NCI-H1048 (cell line): Measurements from ENCODE around the gene TMTC1.

Experiments used
- DNase-seq: peaks from one replicate; lab custom pipeline; 2025; lab: John Stamatoyannopoulos, UW

TMTC1 gene

DNA sequence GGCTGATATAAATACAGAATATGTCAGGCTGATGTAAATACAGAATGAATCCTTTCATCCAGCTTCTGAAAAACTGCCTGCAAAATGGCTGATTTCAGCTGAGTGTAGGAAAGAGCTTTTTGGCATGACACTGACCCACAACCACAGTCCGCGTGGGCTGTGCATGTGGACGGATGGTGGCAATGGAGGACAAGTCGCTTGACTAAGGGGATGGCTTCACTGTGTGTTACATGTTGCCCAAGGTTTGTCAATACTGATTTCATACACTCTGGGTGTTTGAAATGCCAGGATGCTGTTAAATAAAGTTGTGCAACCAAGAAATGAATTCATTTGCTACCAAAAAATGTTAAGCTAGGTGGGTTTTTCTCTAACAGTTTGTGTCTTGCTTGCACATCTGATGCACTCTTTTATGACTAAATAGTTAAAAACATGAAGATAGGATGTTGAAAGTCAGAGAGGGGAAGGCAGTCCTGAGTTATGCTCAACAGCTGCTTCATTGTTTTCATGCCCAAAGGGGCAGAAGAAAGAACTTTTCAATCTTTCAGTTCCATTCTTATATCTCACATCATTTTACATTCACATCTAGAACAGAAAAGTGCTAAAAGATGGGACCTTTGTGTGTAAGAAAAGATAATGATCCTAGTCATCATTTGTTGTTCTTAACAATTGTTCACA is 249.8 kb downstream of the TMTC1 start:
- DNase-seq: no peak

DNA sequence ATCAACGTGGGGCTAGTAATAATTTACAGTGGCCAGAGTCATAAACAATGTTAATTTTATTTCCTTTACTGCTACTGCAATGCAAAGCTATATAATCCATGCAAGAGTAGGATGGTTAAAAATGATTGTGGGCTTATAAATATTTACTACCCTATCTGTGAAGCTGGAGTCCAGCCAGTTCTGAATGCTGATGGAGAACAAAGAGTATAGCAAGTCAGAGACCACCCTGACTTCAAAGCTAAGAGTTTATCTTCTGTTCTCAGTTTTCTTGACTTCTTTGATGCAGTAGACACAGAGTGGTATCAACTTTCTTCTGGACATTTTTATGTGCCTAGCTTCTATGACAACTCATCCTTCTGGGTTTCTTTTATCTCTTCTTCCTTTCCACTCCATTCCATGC is 252.3 kb downstream of the TMTC1 start:
- DNase-seq: no peak

- DNase-seq: no peak
These were observed 253.3 kb downstream of the TMTC1 start for GRCh38 chr12:29530436-29530835.

GRCh38 chr12:29528161-29528560 is 255.6 kb downstream of the TMTC1 start:
- DNase-seq: no peak

DNA sequence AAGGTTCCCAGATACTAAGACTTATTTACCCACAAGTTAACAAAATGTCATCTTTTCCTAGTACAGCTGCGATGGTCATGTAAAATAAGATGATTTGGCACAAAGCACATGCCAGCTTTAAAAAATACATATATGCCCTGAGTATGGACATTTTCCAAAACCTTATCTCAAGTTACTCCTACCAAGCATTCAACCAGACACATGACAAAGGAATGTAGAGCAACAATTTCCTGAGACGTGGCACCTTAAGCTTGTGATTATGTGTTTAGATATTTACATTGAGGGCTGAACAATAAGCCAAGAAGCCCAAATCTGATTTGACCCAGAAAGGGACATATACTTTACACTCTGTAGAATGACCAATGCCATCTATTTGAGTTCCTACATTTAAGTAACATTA is 261.8 kb downstream of the TMTC1 start:
- no peak for DNase-seq

DNA sequence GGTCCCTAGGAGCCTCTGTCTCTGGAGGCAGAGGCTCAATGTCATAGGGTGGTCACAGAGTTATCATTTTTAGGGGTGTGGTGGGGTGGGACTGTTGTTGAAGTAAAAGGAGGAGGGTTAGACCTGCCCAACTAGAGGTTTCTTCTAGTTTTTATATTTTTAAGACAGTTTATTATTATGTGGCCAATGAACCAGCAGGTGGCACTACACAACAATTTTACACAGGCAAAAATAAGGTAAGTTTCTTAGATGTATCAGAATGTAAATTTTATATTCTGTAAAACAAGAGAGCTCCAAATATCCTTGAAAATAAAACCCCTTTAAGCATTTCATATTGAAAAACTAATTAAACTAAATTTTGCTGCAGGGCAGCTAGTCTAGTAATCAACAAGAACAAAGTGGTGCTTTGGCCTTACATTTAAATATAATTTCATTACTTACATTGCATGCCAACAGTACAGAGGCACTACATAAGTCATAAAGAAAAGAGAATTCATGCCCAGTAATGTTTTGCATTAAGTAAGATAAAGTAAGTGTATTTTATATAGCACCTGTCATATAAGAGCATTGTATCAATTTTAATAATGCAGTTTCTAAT is 264.1 kb downstream of the TMTC1 start:
- no peak for DNase-seq

DNA sequence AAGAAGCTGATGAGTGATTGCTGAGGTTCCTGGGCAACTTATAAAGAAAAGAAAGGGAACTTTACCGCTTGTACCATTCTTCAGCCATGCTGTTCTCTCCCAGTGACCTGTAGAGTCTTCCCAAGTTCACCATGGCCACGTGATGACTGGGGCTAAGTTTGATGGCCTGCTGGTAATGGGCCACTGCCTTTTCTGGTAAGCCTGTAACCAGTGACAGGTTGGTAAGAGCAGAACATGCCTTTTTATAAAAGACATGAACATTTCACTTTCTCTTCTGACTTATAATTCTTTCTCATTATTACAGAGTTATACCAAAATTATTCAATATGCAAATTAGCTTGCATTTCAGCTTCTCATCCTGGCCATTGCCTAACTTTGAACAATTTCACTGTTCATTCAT is 265.3 kb downstream of the TMTC1 start:
- DNase-seq: no peak

DNA sequence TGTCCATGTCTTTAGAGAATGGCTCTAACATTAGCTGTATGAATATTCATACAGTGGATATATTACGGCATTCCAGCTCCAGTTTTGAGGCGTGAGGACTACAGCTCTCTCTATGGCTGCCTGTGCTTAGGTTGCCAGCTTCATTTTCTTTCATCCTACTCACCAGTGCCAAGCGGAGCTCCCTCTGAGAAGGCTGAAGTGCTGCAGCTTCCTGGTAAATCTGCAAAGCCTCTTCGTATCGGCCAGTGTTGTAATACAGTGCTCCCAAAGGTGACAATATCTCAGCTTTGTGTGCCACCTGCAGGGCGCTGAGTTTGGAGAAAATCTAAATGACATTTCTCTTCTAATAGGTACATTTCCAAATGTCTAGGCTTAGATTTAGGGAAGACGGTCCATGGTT is 266.5 kb downstream of the TMTC1 start:
- DNase-seq: no peak

DNA sequence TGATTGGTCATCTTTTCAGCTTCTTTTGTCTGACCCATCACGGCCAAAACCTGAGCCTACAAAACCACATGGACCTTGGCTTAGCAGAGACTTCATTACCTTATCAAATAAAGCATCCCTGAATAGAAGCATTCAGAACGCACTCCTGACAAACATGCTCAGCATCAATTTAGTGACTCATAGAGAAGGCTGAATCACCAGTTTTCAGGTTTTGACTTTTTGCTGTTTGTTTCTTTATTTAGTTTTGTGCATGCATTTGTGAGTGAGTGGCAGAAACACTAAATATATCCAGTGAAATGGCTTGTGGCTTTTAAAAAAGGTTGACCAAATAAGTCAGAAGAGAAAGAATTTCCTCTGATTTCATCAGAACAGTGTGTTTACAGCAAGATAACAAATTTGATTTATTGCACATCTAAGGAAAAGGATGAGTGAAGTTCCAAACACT is 267.3 kb downstream of the TMTC1 start:
- DNase-seq: no peak

DNA sequence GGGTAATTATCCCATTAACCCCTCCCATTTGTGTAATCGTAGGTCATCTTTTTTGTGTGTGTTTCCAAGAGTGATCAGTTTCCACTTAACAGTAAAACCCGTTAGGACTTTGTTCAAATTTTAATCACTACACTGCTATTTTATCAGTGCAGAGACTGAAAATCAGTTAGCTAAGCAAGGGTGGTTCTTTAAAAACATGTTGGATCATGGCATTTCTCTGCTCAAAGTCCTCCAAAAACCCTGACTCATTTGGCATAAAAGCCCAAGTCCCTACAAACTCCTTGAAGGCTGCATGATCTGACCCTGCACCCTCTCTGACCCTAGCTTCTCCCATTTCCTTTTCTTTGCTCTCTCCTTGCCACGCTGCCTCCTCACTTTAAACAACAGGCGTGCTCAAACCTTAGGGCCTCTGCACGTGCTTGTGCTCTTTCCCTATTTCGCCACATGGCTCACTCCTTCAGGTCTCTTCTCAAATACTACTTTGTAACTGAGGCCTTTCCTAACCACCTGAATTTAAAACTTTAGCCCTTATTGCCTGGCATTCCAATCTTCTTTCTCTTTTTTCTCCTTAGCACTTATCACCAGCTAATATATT is 273.1 kb downstream of the TMTC1 start:
- DNase-seq: no peak

- no peak for DNase-seq
These were observed 274.2 kb downstream of the TMTC1 start for GRCh38 chr12:29509503-29509902.

DNA sequence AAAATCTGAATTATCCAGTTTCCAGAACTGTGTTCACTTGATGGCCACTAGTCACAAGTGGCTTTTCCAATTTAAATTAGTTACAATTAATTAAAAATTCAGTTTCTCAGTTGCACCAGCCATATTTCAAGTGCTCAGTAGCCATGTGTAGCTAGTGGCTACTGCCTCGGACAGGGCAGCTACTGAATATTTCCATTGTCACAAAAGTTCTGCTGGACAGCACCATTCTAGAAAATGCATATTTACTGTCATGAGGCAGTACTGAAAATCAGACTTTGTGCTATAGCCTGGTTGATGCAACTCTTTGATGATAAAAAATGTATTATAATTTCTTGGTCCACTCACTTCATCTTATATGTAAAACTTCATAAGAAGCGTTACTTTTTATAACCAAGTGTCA is 274.8 kb downstream of the TMTC1 start:
- no peak for DNase-seq

- no peak for DNase-seq
These were observed 278.6 kb downstream of the TMTC1 start for GRCh38 chr12:29505122-29505521.

DNA sequence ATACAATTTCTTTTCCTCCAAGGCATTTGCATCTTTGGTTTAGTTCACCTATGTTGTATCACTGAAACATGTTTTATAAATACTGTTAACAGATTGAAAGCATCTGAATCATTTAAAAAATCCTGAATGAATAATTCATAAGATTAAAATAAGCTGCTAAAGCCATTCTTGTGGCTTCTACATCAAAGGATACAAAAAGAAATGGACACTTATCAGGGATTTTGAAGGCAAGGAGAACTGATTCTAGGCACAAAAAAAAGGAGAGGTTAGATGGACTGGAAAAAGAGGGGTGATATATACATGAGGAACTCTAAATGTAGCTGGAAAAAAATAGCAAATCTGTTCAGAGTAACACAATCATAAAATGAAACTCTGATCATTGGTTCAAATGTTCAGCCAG is 280.5 kb downstream of the TMTC1 start:
- DNase-seq: no peak

DNA sequence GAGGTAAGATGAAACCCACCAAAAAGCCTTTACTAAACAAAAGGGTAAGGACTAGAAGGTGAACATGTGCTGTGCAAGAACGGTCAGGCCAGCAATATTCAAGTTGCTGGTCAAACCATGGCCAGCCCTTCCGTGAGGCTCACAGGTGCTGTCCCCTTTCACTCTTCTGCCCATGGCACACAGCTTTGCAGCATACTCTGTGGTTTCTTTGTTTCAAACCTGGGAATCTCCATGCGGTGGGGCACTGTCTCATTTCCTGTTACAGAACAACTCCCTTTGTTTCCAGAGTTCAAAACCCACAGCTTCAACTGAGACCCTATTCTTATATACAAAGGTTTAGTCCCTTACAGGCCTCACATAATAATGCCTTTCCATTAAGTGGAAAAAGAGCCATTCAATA is 284.5 kb downstream of the TMTC1 start:
- DNase-seq: no peak

DNA sequence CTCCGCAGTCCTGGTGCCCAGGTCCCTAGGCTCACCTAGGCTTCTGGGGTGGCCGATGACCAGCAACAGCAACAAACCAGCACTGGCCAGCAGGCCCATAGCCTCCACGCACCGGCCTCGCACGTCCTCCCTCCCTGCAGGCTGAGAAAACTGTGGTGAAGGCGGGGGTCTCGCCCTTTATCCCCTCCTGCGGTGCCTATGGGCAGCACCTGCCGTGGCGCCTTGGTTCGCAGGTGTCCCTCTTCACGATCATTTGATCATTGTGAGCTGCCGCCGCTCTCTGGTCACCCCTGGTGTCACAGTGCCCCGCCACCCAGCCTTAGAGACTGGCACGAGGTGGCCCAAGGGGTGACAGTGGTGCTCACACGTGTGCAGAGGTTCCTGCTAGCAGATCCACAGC is 286.2 kb downstream of the TMTC1 start, which contains the start of gene OVCH1:
OVCH1 (minus strand) TSS at position 99 of the 400 bp plus-strand sequence; CDS start at position 99, 0 bp downstream.
- no peak for DNase-seq

GRCh38 chr12:29492891-29493290 is 290.9 kb downstream of the TMTC1 start:
- DNase-seq: no peak

DNA sequence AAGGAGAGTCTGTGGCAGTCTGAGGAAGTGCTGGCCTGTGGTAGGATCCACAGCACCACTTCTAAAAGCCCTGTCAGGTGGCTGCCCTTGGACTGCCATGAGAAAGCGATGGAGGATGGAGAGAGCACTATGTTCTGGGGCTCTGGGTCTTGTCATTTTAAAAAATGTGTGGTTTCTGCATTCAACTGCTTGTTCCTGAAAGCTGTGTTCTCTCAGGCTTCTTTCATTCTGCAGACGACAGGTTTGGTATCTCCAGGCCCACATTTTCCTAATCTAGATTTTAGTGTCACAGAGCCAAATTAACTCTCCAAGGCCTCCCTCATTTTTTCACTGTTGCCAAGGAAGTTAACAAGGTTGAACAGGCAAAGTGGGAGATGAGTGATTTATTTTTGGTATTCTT is 296.8 kb downstream of the TMTC1 start:
- no peak for DNase-seq

- DNase-seq: no peak
These were observed 320.5 kb downstream of the TMTC1 start for GRCh38 chr12:29463198-29463597.

DNA sequence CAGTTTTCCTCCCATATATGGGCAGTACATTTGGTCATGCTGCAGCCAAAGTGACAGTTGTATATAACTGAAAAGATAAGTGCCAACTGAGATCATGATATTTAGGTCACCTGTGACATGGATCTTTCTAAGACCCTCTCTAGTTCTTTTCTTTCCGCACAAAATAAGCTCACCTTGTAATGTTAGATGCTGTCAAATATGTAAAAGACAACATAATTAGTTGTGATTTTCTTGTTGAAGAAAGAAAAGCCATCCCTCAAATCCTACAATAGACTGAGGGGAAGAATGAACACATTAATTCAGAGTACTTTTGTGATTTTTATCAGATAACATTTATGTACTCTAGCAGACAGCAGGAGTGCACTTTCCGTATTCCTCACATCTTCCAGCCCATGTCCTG is 323.7 kb downstream of the TMTC1 start:
- no peak for DNase-seq

- DNase-seq: peak; percentile 21
These were observed 328.7 kb downstream of the TMTC1 start for GRCh38 chr12:29455087-29455486.

GRCh38 chr12:29451888-29452287 is 331.9 kb downstream of the TMTC1 start:
- no peak for DNase-seq
